ENCODE data around the gene MACROH2A2. TPM values are rescaled to one million over a fixed set of nuclear protein-coding genes. Genes with fewer than 3 reads are reported as not detected.

The MACROH2A2 gene
- total and polyA plus RNA-seq, 10 of the 15 experiments (the other 5 are each of a cell fraction or from before 2014, with no cell fraction given): 0.14 to 0.24 TPM; not detected in 8

DNA sequence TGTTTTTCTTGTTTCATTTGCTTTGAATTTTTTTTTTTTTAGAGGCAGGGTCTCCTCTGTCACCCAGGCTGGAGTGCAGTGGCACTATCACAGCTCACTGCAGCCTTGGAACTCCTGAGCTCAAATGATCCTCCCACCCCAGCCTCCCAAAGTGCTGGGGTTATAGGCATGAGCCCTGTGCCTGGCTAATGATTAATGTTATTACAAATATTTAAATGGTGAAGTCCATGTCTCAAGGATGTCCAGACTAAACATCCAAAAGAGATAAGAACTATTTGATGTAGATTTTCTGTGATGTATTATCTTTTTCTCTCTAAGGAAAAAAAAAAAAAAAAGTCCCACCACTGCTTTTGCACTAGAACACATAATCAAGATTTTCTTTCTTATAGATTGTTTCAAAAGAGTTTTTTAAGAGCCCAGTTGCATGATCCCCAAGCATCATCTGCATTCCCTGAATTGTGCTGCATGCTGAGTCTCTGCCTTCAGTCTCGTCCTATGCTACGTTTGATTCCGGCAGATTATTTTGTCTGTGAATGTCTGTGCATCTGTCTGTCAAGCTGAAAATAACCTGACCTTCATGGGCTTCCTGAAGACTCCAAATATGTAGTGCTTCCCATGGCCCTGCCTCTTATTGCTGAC, 33.4 kb downstream of the MACROH2A2 start:
- in situ Hi-C loops (cut with MboI): no loop called here
- Histone ChIP-seq H3K4me3 (no peak overlapping the region), H3K27ac (ENCODE audit: control insufficient read depth, insufficient read depth) (no peak overlapping the region), H4K20me1 (ENCODE audit: control insufficient read depth, insufficient read depth) (no peaks in the 10 kb centered on the region), H2AFZ (ENCODE audit: control insufficient read depth, low read depth, low read length) (no peak overlapping the region), H3K9me3 (replicated peaks; ENCODE audit: control insufficient read depth, insufficient read depth, low read length) (no peaks in the 10 kb centered on the region), H3K9ac (ENCODE audit: control insufficient read depth, insufficient read depth, low read length) (no peak overlapping the region), H3K4me2 (ENCODE audit: control insufficient read depth, insufficient read depth) (no peak overlapping the region), H3K4me1 (ENCODE audit: control insufficient read depth, insufficient read depth, low read length) (no peaks in the 10 kb centered on the region), H3K79me2 (ENCODE audit: control insufficient read depth, insufficient read depth, low read length) (no peaks in the 10 kb centered on the region), H3K27me3 (replicated peaks in 1 of 2; ENCODE audit: control insufficient read depth in 2 of 2, insufficient read depth in 2 of 2, low read length in 1 of 2) (no peaks in the 10 kb centered on the region), H3K36me3 (ENCODE audit: control insufficient read depth in 2 of 2, insufficient read depth in 2 of 2, low read length in 1 of 2) (no peaks in the 10 kb centered on the region)
- 33% methylated on average over 3 of the region's 3 CpGs for WGBS (ENCODE audit: insufficient coverage, insufficient replicate concordance, low lambda C conversion rate, missing lambda C conversion rate)
- ChIA-PET RAD21 (ENCODE audit: unreplicated experiment) (interaction anchor here (1.1 kb wide), 1 partner anchor 60 kb away, joined by 5 read pairs; the partner anchor contains the start of gene TYSND1), SMC1A (ENCODE audit: uncharacterized antibody, unreplicated experiment) (interaction anchor here (1.4 to 2.1 kb wide), 3 partner anchors 8 to 60 kb away, joined by 3 to 6 read pairs (median 6); partner anchors contain the start of gene TYSND1), CTCF (interaction anchor here (0.7 to 2.7 kb wide), 7 partner anchors 8 to 113 kb away, joined by 3 to 15 read pairs (median 3); partner anchors contain the start of gene TYSND1), POLR2A (interaction anchor here (0.9 to 1.0 kb wide), 2 partner anchors 14 to 23 kb away, joined by 3 read pairs; no protein-coding TSS in a partner anchor)
- no peak for TF ChIP-seq IKZF2 (IDR thresholded peaks at IDR 0.05)
- TF ChIP-seq MXI1 (IDR thresholded peaks at IDR 0.05; ENCODE audit: low read depth, low read length): no peak
- TF ChIP-seq, protein P1, sequence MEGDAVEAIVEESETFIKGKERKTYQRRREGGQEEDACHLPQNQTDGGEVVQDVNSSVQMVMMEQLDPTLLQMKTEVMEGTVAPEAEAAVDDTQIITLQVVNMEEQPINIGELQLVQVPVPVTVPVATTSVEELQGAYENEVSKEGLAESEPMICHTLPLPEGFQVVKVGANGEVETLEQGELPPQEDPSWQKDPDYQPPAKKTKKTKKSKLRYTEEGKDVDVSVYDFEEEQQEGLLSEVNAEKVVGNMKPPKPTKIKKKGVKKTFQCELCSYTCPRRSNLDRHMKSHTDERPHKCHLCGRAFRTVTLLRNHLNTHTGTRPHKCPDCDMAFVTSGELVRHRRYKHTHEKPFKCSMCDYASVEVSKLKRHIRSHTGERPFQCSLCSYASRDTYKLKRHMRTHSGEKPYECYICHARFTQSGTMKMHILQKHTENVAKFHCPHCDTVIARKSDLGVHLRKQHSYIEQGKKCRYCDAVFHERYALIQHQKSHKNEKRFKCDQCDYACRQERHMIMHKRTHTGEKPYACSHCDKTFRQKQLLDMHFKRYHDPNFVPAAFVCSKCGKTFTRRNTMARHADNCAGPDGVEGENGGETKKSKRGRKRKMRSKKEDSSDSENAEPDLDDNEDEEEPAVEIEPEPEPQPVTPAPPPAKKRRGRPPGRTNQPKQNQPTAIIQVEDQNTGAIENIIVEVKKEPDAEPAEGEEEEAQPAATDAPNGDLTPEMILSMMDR (IDR thresholded peaks at IDR 0.05 in 2 of 3, conservative IDR thresholded peaks at IDR 0.05 in 1 of 3; ENCODE audit: control insufficient read depth in 2 of 3, extremely low read depth in 1 of 3, insufficient read depth in 1 of 3, low read depth in 3 of 3, low read length in 3 of 3): no peak
- no peak for TF ChIP-seq CBX5 (IDR thresholded peaks at IDR 0.05; ENCODE audit: low read depth)
- no peak for TF ChIP-seq SMAD1 (IDR thresholded peaks at IDR 0.05; ENCODE audit: low read depth, partially characterized antibody)
- no peak for TF ChIP-seq POLR2A (IDR thresholded peaks at IDR 0.05; ENCODE audit: low read depth, low read length)
- no peak for TF ChIP-seq SIN3A (IDR thresholded peaks at IDR 0.05; ENCODE audit: low read depth, low read length)
- no peak for TF ChIP-seq TCF7 (IDR thresholded peaks at IDR 0.05; ENCODE audit: borderline replicate concordance)
- no peak for TF ChIP-seq KDM1A (IDR thresholded peaks at IDR 0.05; ENCODE audit: borderline replicate concordance)
- ATAC-seq (no peak), DNase-seq (ENCODE audit: low read depth, low spot score) (no peak), FAIRE-seq (no peak)
- BruUV-seq (replicated peaks): no TSS peak
- intact Hi-C loops (cut with micrococcal nuclease; ENCODE audit: unreplicated experiment): no loop called here

Data from GM12878 (cell line).